Spleen (tissue), 11 donors: ENCODE measurements around the gene GBX2. TPM values are rescaled to one million over a fixed set of nuclear protein-coding genes. Genes with fewer than 3 reads are reported as not detected.

ENCODE experiments used
- DNase-seq: peaks from one replicate; pipeline ENCODE4 v3.0.0-alpha.2; 2020
- H3K27ac ChIP-seq, 8 donors: fragments of 200-600 bp; sonication (generic) in 7 of 8; 1 replicate in 4 of 8; 2 replicates in 4 of 8; pipeline versions ENCODE4 v1.5.0 to v1.8.0; 2016 to 2021; ENCODE audit warnings: inconsistent platforms in 4 of 8, mild to moderate bottlenecking in 4 of 8, moderate library complexity in 1 of 8
- H3K27me3 ChIP-seq, 7 donors: fragments of 200-600 bp; sonication (generic) in 6 of 7; replicated peaks in 1 of 7; 1 replicate in 4 of 7; 2 replicates in 3 of 7; pipeline versions ENCODE4 v1.5.0 to v1.8.0; 2016 to 2021; ENCODE audit warnings: inconsistent platforms in 3 of 7, mild to moderate bottlenecking in 1 of 7
- H3K36me3 ChIP-seq, 6 donors: fragments of 200-600 bp; sonication (generic) in 5 of 6; 1 replicate in 4 of 6; 2 replicates in 2 of 6; pipeline versions ENCODE4 v1.5.0 to v1.8.0; 2016 to 2021; ENCODE audit warnings: inconsistent platforms in 2 of 6
- H3K4me1 ChIP-seq, 6 donors: fragments of 200-600 bp; sonication (generic) in 5 of 6; 1 replicate in 3 of 6; 2 replicates in 3 of 6; pipeline versions ENCODE4 v1.5.0 to v1.8.0; 2016 to 2021; ENCODE audit warnings: inconsistent platforms in 3 of 6
- H3K4me3 ChIP-seq, 8 donors: fragments of 200-600 bp; sonication (generic) in 7 of 8; 1 replicate in 4 of 8; 2 replicates in 4 of 8; pipeline versions ENCODE4 v1.5.0 to v1.8.0; 2016 to 2021; ENCODE audit warnings: inconsistent platforms in 4 of 8, mild to moderate bottlenecking in 4 of 8, moderate library complexity in 2 of 8
- H3K9me3 ChIP-seq, 8 donors: fragments of 200-600 bp; sonication (generic) in 7 of 8; 1 replicate in 4 of 8; 2 replicates in 4 of 8; pipeline versions ENCODE4 v1.5.0 to v1.8.0; 2016 to 2021; ENCODE audit warnings: inconsistent platforms in 4 of 8
- POLR2A ChIP-seq, 3 donors: fragments of 450-650 bp; IDR thresholded peaks; one replicate each; pipeline ENCODE4 v1.5.1; 2017; ENCODE audit warnings: antibody characterized with exemption in 3 of 3, mild to moderate bottlenecking in 1 of 3
- POLR2AphosphoS5 ChIP-seq, 3 donors: sonication (generic); formaldehyde crosslinking; IDR thresholded peaks; one replicate each; pipeline ENCODE4 v1.5.1; 2017; ENCODE audit warnings: antibody characterized with exemption in 3 of 3
- WGBS, 5 donors: extraction: QIAGEN DNeasy Blood & Tissue Kit in 3 of 5; methylation state at CpG; one replicate each; pipeline versions ENCODE4 v1.1.5 to v1.1.7; 2013 to 2018; 5-methylcytosine and 5-hydroxymethylcytosine counted together
- intact Hi-C: fragments of 100-400 bp; cut with DNase I; formaldehyde crosslinking; loops from one replicate; pipeline ENCODE4 v1.15.0; 2023; ENCODE audit warnings: low total_unique reads
- polyA plus RNA-seq, 3 donors: library from polyadenylated mRNA; stranded (reverse); fragments of 200-250 nt; gene quantifications; one replicate each; pipeline ENCODE4 v1.2.1, GENCODE V29; 2013
- total RNA-seq, 7 donors: library from RNA; depleted of rRNA in 3 of 7; stranded (reverse); fragments of >200 nt in 3 of 7; fragmentation: NEBNext Ultra II Directional in 4 of 7; extraction: Animal tissue kit (Norgen Biotek cat#: 25700) in 4 of 7; gene quantifications; one replicate each; pipeline versions ENCODE4 v1.1.0 to v1.2.1, GENCODE V29; 2016 to 2021
- TF ChIP-seq, protein P1 (sequence below), 11 experiments: fragments of 200-600 bp in 7 of 11; fragments of 450-650 bp in 4 of 11; sonication (generic) in 4 of 11; IDR thresholded peaks in 8 of 11; conservative IDR thresholded peaks in 3 of 11; 1 replicate in 7 of 11; 2 replicates in 4 of 11; pipeline versions ENCODE4 v1.4.0 to v1.8.0; 2016 to 2021; ENCODE audit warnings: antibody characterized with exemption in 11 of 11, inconsistent platforms in 4 of 11, mild to moderate bottlenecking in 1 of 11
- donor health status: healthy with polysubstance abuse.
- donor health status: DM: no; HTN: no; CAD: no; lungs with moderate emphysema.
- donor health status: DM: no; HTN: no; CAD: no.
- donor health status: Bipolar disorder and iron deficiency.
- donor health status: healthy.
- donor health status: DM: no; HTN: no; CAD: no.
- donor health status: DM: yes; HTN: yes; CAD: no.

Gene GBX2
- total and polyA plus RNA-seq, 10 donors: 0.69 TPM; not detected in 9

DNA sequence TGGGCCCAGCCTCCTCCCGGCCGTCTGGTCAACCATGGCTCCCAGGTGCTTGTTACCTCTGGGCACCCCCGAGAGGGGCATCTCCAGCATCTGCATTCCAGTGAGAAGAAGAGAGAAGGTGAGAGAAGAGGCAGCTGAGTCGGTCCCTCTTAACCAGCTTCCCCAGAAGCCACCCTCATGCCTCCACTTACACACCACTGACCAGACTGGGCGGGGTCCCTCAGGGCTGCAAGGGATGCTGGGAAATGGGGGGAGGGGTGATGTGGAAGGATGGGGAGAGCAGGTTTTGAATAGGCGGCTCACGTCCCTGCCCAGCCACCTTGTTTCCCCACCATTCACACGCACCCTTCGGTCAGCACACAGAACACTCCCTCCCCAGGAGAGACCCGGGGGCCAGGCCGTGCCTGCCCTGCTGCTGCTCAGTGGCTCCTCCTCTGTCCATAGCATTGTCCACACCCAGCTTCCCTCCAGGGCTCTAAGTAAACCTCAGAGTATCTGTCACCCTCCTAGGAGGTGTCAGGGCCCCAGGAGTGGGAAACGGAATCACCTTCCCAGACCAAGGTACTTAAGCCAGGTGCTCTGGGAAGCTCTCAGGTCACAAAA is 34.7 kb downstream of the GBX2 start:
- DNase-seq: no peak
- Histone ChIP-seq H3K4me1 (no peaks in the 10 kb centered on the region), H3K27me3 (no peaks in the 10 kb centered on the region), H3K9me3 (no peaks in the 10 kb centered on the region), H3K27ac (no peak overlapping the region), H3K4me3 (no peak overlapping the region), H3K36me3 (no peaks in the 10 kb centered on the region)
- intact Hi-C loops: no loop called here
- 80 to 86% (median 83%) methylated on average over 6 to 12 of the region's 12 CpGs for WGBS, 5 donors
- no peak for TF ChIP-seq POLR2A (IDR thresholded peaks at IDR 0.05)
- TF ChIP-seq, protein P1, sequence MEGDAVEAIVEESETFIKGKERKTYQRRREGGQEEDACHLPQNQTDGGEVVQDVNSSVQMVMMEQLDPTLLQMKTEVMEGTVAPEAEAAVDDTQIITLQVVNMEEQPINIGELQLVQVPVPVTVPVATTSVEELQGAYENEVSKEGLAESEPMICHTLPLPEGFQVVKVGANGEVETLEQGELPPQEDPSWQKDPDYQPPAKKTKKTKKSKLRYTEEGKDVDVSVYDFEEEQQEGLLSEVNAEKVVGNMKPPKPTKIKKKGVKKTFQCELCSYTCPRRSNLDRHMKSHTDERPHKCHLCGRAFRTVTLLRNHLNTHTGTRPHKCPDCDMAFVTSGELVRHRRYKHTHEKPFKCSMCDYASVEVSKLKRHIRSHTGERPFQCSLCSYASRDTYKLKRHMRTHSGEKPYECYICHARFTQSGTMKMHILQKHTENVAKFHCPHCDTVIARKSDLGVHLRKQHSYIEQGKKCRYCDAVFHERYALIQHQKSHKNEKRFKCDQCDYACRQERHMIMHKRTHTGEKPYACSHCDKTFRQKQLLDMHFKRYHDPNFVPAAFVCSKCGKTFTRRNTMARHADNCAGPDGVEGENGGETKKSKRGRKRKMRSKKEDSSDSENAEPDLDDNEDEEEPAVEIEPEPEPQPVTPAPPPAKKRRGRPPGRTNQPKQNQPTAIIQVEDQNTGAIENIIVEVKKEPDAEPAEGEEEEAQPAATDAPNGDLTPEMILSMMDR (IDR thresholded peaks at IDR 0.05 in 8 of 11, conservative IDR thresholded peaks at IDR 0.05 in 3 of 11): no peak
- TF ChIP-seq POLR2AphosphoS5 (IDR thresholded peaks at IDR 0.05): no peak

DNA sequence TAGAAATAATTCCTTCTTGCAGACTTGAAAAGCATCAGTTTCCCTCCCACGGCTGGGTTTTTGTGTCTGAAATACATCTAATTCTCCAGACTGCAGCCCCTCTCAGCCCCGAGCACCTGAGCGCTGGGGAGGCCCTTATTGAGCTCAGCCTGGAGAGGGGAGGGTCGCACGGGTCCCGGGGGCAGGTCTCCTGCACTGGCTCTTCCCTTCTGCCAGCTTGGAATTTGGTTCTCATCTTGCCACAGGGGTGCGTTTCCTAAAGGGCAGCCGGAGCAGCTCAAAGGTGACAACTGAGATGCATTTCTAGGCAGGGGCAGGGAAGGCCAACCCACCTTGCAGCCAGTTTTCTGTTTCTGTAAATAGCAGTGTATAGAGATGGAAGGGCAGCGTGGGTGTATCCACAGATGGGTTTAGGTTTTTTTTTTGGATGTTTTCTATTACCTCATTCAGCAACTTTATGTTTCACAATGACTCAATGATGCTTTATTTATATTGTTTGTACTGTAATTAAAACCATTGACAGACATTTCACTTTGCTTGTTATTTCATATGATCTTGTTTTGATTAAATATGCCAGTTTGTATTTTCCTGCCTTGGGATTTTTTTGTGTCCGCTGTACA is 37.0 kb downstream of the GBX2 start:
- Histone ChIP-seq H3K4me3 (no peak overlapping the region), H3K4me1 (no peaks in the 10 kb centered on the region), H3K27me3 (no peaks in the 10 kb centered on the region), H3K9me3 (no peaks in the 10 kb centered on the region), H3K27ac (no peak overlapping the region), H3K36me3 (no peaks in the 10 kb centered on the region)
- no peak for DNase-seq
- intact Hi-C loops: no loop called here
- TF ChIP-seq POLR2AphosphoS5 (IDR thresholded peaks at IDR 0.05) (no peak), POLR2A (IDR thresholded peaks at IDR 0.05) (no peak)
- TF ChIP-seq, protein P1 (IDR thresholded peaks at IDR 0.05 in 8 of 11, conservative IDR thresholded peaks at IDR 0.05 in 3 of 11): no peak
- 71 to 89% (median 82%) methylated on average over 10 of the region's 10 CpGs for WGBS, 5 donors

DNA sequence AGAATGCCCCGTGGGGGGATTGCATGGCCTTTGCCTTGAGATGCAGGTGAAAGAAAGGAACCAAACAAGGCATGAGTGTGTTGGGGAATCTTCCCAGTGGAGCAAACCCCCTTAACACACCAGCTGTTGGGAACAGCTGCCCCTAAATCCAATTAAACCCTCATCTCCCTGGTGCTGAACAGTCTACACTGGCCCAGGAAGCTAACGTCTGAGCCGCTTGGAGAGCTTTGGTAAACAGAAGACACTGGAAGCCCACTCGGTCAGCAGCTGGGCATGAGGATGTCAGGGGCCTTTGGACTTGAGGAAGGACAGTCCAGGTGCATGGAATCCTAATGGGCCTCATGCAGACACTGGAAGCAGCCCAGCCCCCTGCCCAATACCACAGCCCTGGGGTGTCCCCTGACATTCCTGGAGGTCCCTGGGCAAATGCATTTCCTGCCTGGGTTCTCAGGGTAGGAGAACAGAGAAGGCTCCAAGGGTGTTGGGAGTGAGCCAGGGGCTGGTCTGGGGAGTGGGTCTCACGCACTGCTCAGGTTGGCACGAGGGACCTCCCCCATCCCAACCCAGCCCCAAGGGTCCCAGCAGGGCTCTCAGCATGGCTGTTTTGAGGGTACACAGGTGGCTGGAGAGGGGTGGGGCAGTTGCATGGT is 37.7 kb downstream of the GBX2 start:
- Histone ChIP-seq H3K27me3 (no peaks in the 10 kb centered on the region), H3K27ac (no peak overlapping the region), H3K4me1 (no peaks in the 10 kb centered on the region), H3K9me3 (no peaks in the 10 kb centered on the region), H3K36me3 (peaks cover 0 to 4% (median 0%) of the 10 kb centered on the region in 6 donors), H3K4me3 (no peak overlapping the region)
- 83 to 91% (median 88%) methylated on average over 6 of the region's 6 CpGs for WGBS, 5 donors
- DNase-seq: no peak
- intact Hi-C loops: no loop called here
- TF ChIP-seq, protein P1 (IDR thresholded peaks at IDR 0.05 in 8 of 11, conservative IDR thresholded peaks at IDR 0.05 in 3 of 11): no peak
- TF ChIP-seq POLR2A (IDR thresholded peaks at IDR 0.05) (no peak), POLR2AphosphoS5 (IDR thresholded peaks at IDR 0.05) (no peak)

DNA sequence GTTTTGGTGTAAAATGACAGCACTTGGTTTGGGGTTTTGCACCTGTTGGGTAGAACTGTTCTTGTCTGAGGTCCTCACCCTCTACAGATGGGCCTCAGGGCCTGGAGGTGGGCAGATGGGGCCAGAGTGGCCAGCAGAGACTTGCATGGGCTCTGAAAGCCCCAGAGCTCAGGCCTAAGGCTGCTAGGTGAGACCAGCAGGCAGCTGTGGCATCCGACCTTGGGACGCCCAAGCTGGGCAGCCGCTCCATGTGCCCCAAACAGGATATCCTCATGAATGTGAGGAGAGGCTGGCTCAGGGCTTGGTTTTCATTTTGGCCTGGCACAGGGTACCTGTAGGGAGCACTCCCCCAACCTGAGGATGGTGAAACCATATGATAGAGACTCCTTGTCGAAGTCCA is 38.3 kb downstream of the GBX2 start:
- H3K9me3 ChIP-seq: no peaks in the 10 kb centered on the region
- no peaks in the 10 kb centered on the region for H3K4me1 ChIP-seq
- intact Hi-C loops: no loop called here
- WGBS, 5 donors: 79 to 91% (median 88%) methylated on average over 1 to 4 of the region's 4 CpGs
- H3K4me3 ChIP-seq: no peak overlapping the region
- no peak for TF ChIP-seq POLR2A (IDR thresholded peaks at IDR 0.05)
- TF ChIP-seq POLR2AphosphoS5 (IDR thresholded peaks at IDR 0.05): no peak
- TF ChIP-seq, protein P1 (IDR thresholded peaks at IDR 0.05 in 8 of 11, conservative IDR thresholded peaks at IDR 0.05 in 3 of 11): no peak
- H3K36me3 ChIP-seq: peaks cover 0 to 6% (median 0%) of the 10 kb centered on the region in 6 donors
- no peaks in the 10 kb centered on the region for H3K27me3 ChIP-seq
- no peak overlapping the region for H3K27ac ChIP-seq
- no peak for DNase-seq
